OCI-LY1 (cell line): ENCODE data around the gene ARHGDIG.
A peak's percentile ranks its signal among the peaks of the same experiment; 100 is the strongest.

Experiments used
- CTCF ChIP-seq: fragments of 200-600 bp; sonication (generic), shearing (Covaris generic); IDR thresholded peaks from 2 replicates; pipeline ENCODE4 v1.5.1; 2017; ENCODE audit warnings: mild to moderate bottlenecking, antibody characterized with exemption, low read length, moderate library complexity, mixed read lengths
- EZH2 ChIP-seq: fragments of 200-600 bp; sonication (generic), shearing (Covaris generic); IDR thresholded peaks from 2 replicates; pipeline ENCODE4 v1.8.0; 2017; ENCODE audit warnings: borderline replicate concordance, mixed run types, mild to moderate bottlenecking, antibody characterized with exemption, low read length, moderate library complexity, mixed read lengths

DNA sequence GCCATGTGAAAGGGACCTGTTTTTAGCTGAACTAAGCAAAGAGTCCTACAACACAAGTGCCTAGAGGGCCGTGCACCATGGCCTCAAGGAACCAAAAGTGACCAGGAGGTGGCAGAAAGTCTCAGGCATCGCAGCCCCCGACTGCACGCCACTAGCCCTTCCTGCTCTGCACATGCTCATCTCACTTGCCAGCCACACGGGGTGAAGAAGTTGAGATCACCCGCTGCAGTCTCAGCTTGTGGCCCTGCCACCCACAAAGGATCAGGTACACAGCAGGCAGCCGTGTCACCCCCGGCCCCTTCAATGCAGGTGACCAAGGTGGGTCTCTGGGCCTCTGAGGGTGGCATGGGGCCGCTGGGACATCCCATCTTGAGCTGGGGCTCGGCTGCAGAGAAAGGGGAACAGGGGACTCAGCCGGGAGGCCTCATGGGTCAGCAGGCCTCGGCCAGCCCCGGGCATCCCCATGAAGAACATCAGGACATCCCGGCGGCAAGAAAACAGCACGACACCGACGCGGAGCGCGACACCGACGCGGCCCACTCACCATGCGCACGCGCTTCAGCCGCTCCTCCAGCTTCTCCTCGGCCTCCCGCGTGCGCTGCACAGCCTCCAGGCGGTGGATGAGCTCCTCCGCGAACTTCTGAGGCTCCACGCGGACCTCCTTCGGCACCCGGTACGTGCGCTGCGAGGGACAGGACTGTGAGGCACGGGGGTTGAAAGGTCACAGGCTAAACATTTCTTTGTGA is 23.5 kb downstream of the ARHGDIG start:
- 0 out of 2 replicates have a peak, but pooled peaks have one; percentile 6 for TF ChIP-seq CTCF
- no peak for TF ChIP-seq EZH2
